SK-N-SH (cell line): ENCODE results near the gene CD28. TPM values are rescaled to one million over a fixed set of nuclear protein-coding genes. Genes with fewer than 3 reads are reported as not detected.
A peak's percentile ranks its signal among the peaks of the same experiment; 100 is the strongest.

Experiments used
- CTCF ChIA-PET: fragments of 300-600, 350-600 bp; formaldehyde crosslinking; extraction: SDS; loops from one replicate; lab custom pipeline; 2021; lab: Yijun Ruan, JAX
- POLR2A ChIA-PET: fragments of 350-600 bp; sonication (Branson Sonifier 250); formaldehyde crosslinking; extraction: SDS; loops from one replicate; lab custom pipeline; 2020; ENCODE audit warnings: antibody characterized with exemption, inconsistent platforms; lab: Yijun Ruan, JAX
- DNase-seq: peaks from one replicate; pipeline ENCODE4 v3.0.0; 2012
- H2AFZ ChIP-seq: fragments of 200-600 bp; sonication (generic); 2 replicates; pipeline ENCODE4 v1.8.1; 2016; ENCODE audit warnings: antibody characterized with exemption, mild to moderate bottlenecking, low read depth
- H3F3A ChIP-seq: fragments of 200-600 bp; sonication (generic); replicated peaks from 2 replicates; pipeline ENCODE3; 2016; ENCODE audit warnings: antibody characterized with exemption, mild to moderate bottlenecking; ENCODE audit not compliant: insufficient read depth
- H3K27ac ChIP-seq, 2 experiments: fragments of 200-500 bp in 1 of 2; fragments of 200-600 bp in 1 of 2; sonication (Bioruptor generic) in 1 of 2; sonication (generic), shearing (Covaris generic) in 1 of 2; 2 replicates each; pipeline versions ENCODE4 v1.5.1 to v1.6.1; 2014 to 2016; ENCODE audit warnings: low read depth in 2 of 2, inconsistent platforms in 1 of 2, low read length in 1 of 2, mild to moderate bottlenecking in 1 of 2, mixed read lengths in 1 of 2
- H3K27me3 ChIP-seq: fragments of 200-600 bp; sonication (generic), shearing (Covaris generic); 2 replicates; pipeline ENCODE4 v1.6.1; 2016; ENCODE audit warnings: mixed run types; ENCODE audit not compliant: insufficient read depth
- H3K36me3 ChIP-seq, 2 experiments: fragments of 200-500 bp in 1 of 2; fragments of 200-600 bp in 1 of 2; sonication (Bioruptor generic) in 1 of 2; sonication (generic) in 1 of 2; replicated peaks in 1 of 2; 2 replicates each; pipeline versions ENCODE3 to v1.5.1; 2014 to 2016; ENCODE audit warnings: low read length in 1 of 2, mild to moderate bottlenecking in 1 of 2; ENCODE audit not compliant: insufficient read depth in 2 of 2, control insufficient read depth in 1 of 2
- H3K4me1 ChIP-seq, 2 experiments: fragments of 200-500 bp in 1 of 2; fragments of 200-600 bp in 1 of 2; sonication (Bioruptor generic) in 1 of 2; sonication (generic), shearing (Covaris generic) in 1 of 2; 2 replicates each; pipeline versions ENCODE4 v1.5.1 to v1.6.1; 2014 to 2016; ENCODE audit warnings: low read depth in 1 of 2, low read length in 1 of 2, mixed run types in 1 of 2; ENCODE audit not compliant: insufficient read depth in 2 of 2, control insufficient read depth in 1 of 2
- H3K4me2 ChIP-seq: fragments of 200-600 bp; sonication (generic), shearing (Covaris generic); 2 replicates; pipeline ENCODE4 v1.6.1; 2017; ENCODE audit warnings: mixed run types
- H3K4me3 ChIP-seq, 2 experiments: fragments of 200-500 bp in 1 of 2; fragments of 200-600 bp in 1 of 2; sonication (Bioruptor generic) in 1 of 2; sonication (generic), shearing (Covaris generic) in 1 of 2; 2 replicates each; pipeline versions ENCODE4 v1.5.1 to v1.8.1; 2014 to 2016; ENCODE audit warnings: low read depth in 2 of 2, inconsistent platforms in 1 of 2, low read length in 1 of 2, mild to moderate bottlenecking in 1 of 2, mixed read lengths in 1 of 2, moderate library complexity in 1 of 2
- H3K79me2 ChIP-seq: fragments of 200-600 bp; sonication (generic); 2 replicates; pipeline ENCODE4 v1.8.1; 2017; ENCODE audit warnings: mild to moderate bottlenecking; ENCODE audit not compliant: insufficient read depth
- H3K9ac ChIP-seq: fragments of 200-600 bp; sonication (generic); 2 replicates; pipeline ENCODE4 v1.6.1; 2017; ENCODE audit warnings: mixed run types
- H3K9me2 ChIP-seq: fragments of 200-600 bp; sonication (generic); 2 replicates; pipeline ENCODE4 v1.6.1; 2017; ENCODE audit warnings: mixed run types
- H3K9me3 ChIP-seq: fragments of 200-600 bp; sonication (generic); 2 replicates; pipeline ENCODE4 v1.6.1; 2017; ENCODE audit warnings: mixed run types, mild to moderate bottlenecking, moderate library complexity
- H4K20me1 ChIP-seq: fragments of 200-600 bp; sonication (generic); 2 replicates; pipeline ENCODE4 v1.6.1; 2017; ENCODE audit warnings: mild to moderate bottlenecking, mixed run types; ENCODE audit not compliant: insufficient read depth
- CTCF ChIP-seq: fragments of 200-600 bp; sonication (generic); IDR thresholded peaks from 2 replicates; pipeline ENCODE4 v1.6.1; 2017; ENCODE audit warnings: antibody characterized with exemption, mild to moderate bottlenecking, moderate library complexity
- ELF1 ChIP-seq: IDR thresholded peaks from 2 replicates; pipeline ENCODE4 v1.4.0; 2012
- EZH2phosphoT487 ChIP-seq: fragments of 200-600 bp; sonication (generic); IDR thresholded peaks from 2 replicates; pipeline ENCODE4 v1.6.1; 2017; ENCODE audit warnings: low read depth, mixed run types, mild to moderate bottlenecking, antibody characterized with exemption, moderate library complexity, borderline replicate concordance
- FOSL2 ChIP-seq: IDR thresholded peaks from 2 replicates; pipeline ENCODE4 v1.4.0; 2012; ENCODE audit warnings: low read depth, mild to moderate bottlenecking, moderate library complexity, borderline replicate concordance
- FOXJ3 ChIP-seq: sonication (generic); formaldehyde crosslinking; IDR thresholded peaks from 2 replicates; pipeline ENCODE4 v1.5.1; 2020; ENCODE audit warnings: mild to moderate bottlenecking, missing genetic modification reagents
- GABPA ChIP-seq: IDR thresholded peaks from 2 replicates; pipeline ENCODE4 v1.4.0; 2012; ENCODE audit warnings: low read depth, mild to moderate bottlenecking
- IRF3 ChIP-seq: fragments of 150-350 bp; IDR thresholded peaks from 2 replicates; pipeline ENCODE4 v1.6.1; 2016; ENCODE audit warnings: mild to moderate bottlenecking, low read depth, low read length
- JUND ChIP-seq: IDR thresholded peaks from 2 replicates; pipeline ENCODE4 v1.4.0; 2012
- MEF2A ChIP-seq: IDR thresholded peaks from 2 replicates; pipeline ENCODE4 v1.4.0; 2012; ENCODE audit warnings: low read depth, borderline replicate concordance
- MXI1 ChIP-seq: IDR thresholded peaks from 2 replicates; pipeline ENCODE4 v1.6.1; 2012; ENCODE audit warnings: mild to moderate bottlenecking, low read depth, low read length, improper control_type of control experiment
- NFIC ChIP-seq: IDR thresholded peaks from 2 replicates; pipeline ENCODE4 v1.4.0; 2012; ENCODE audit warnings: borderline replicate concordance
- NRF1 ChIP-seq: IDR thresholded peaks from 2 replicates; pipeline ENCODE4 v1.6.1; 2012; ENCODE audit warnings: low read depth, mild to moderate bottlenecking, low read length
- RAD21 ChIP-seq: IDR thresholded peaks from 2 replicates; pipeline ENCODE4 v1.6.1; 2012; ENCODE audit warnings: mild to moderate bottlenecking, low read length
- SMC3 ChIP-seq: IDR thresholded peaks from 2 replicates; pipeline ENCODE4 v1.6.1; 2012; ENCODE audit warnings: low read depth, low read length, improper control_type of control experiment
- TAF1 ChIP-seq: IDR thresholded peaks from 2 replicates; pipeline ENCODE4 v1.6.1; 2012; ENCODE audit warnings: low read depth, mild to moderate bottlenecking, low read length, moderate library complexity, borderline replicate concordance
- TCF12 ChIP-seq: IDR thresholded peaks from 2 replicates; pipeline ENCODE4 v1.4.0; 2012
- YY1 ChIP-seq: IDR thresholded peaks from 2 replicates; pipeline ENCODE4 v1.4.0; 2012; ENCODE audit warnings: low read depth, mild to moderate bottlenecking
- ZBTB33 ChIP-seq: IDR thresholded peaks from 2 replicates; pipeline ENCODE4 v1.4.0; 2012; ENCODE audit warnings: low read depth, borderline replicate concordance
- WGBS: methylation state at CpG from one replicate; pipeline ENCODE4 v1.1.6; 2017; ENCODE audit warnings: low lambda C conversion rate; 5-methylcytosine and 5-hydroxymethylcytosine counted together
- polyA plus RNA-seq, 3 experiments: library from polyadenylated mRNA; depleted of rRNA; stranded (reverse); fragments of >200 nt; gene quantifications; 2 replicates each; pipeline ENCODE4 v1.2.3, GENCODE V29; 2012

The CD28 gene
- polyA plus RNA-seq, 1 of the 3 experiments (the other 2 are of a cell fraction) = 0.05 TPM

- H3K36me3 ChIP-seq = no peaks in the 10 kb centered on the region
- 41% methylated on average over 1 of the region's 1 CpG for WGBS
- H3K9ac ChIP-seq = no peak overlapping the region
- H4K20me1 ChIP-seq = no peaks in the 10 kb centered on the region
- H3F3A ChIP-seq = no peaks in the 10 kb centered on the region
- no peaks in the 10 kb centered on the region for H3K4me1 ChIP-seq
- no peak overlapping the region for H3K4me3 ChIP-seq
- no peaks in the 10 kb centered on the region for H3K9me2 ChIP-seq
- no peak overlapping the region for H3K4me2 ChIP-seq
- POLR2A ChIA-PET = no interaction called here
- no peak for TF ChIP-seq ELF1
- no peak for TF ChIP-seq TCF12
- no peak for TF ChIP-seq SMC3
- no peak for TF ChIP-seq MXI1
- TF ChIP-seq FOSL2 = no peak
- no peak for TF ChIP-seq ZBTB33
- no peak for TF ChIP-seq NRF1
- TF ChIP-seq GABPA = no peak
- TF ChIP-seq CTCF = no peak
- no peaks in the 10 kb centered on the region for H3K79me2 ChIP-seq
- CTCF ChIA-PET = no interaction called here
- H3K27ac ChIP-seq = no peak overlapping the region
- peak overlapping the region; percentile 25; the same call in 1 of the 2 replicates for H2AFZ ChIP-seq
- no peak for DNase-seq
- no peaks in the 10 kb centered on the region for H3K27me3 ChIP-seq
- H3K9me3 ChIP-seq = no peaks in the 10 kb centered on the region
These were observed 6.9 kb downstream of the CD28 start for GRCh38 chr2:203713381-203713780.

- Histone ChIP-seq H3K79me2 (no peaks in the 10 kb centered on the region), H3K4me1 (no peaks in the 10 kb centered on the region), H4K20me1 (no peaks in the 10 kb centered on the region), H3F3A (no peaks in the 10 kb centered on the region), H3K4me2 (no peak overlapping the region), H3K9ac (no peak overlapping the region), H3K9me3 (no peaks in the 10 kb centered on the region), H3K36me3 (no peaks in the 10 kb centered on the region)
- CTCF ChIA-PET = no interaction called here
- POLR2A ChIA-PET = no interaction called here
- TF ChIP-seq FOXJ3 (CRISPR knock-in tag) (no peak), IRF3 (no peak), RAD21 (no peak), ELF1 (no peak), EZH2phosphoT487 (no peak), JUND (no peak), MEF2A (no peak), NRF1 (no peak), TAF1 (no peak), YY1 (no peak), NFIC (no peak), TCF12 (no peak)
- TF ChIP-seq, all 33 proteins: peak for 0
- Histone ChIP-seq H3K27me3 (no peaks in the 10 kb centered on the region), H3K27ac (no peak overlapping the region), H3K4me3 (no peak overlapping the region), H3K9me2 (no peaks in the 10 kb centered on the region), H2AFZ (no peak overlapping the region)
- DNase-seq = no peak
- WGBS = 74% methylated on average over 2 of the region's 3 CpGs
These were observed 7.7 kb downstream of the CD28 start for GRCh38 chr2:203714112-203714511.
